Measurements from ENCODE around the gene CCR9.

CCR9 gene

DNA sequence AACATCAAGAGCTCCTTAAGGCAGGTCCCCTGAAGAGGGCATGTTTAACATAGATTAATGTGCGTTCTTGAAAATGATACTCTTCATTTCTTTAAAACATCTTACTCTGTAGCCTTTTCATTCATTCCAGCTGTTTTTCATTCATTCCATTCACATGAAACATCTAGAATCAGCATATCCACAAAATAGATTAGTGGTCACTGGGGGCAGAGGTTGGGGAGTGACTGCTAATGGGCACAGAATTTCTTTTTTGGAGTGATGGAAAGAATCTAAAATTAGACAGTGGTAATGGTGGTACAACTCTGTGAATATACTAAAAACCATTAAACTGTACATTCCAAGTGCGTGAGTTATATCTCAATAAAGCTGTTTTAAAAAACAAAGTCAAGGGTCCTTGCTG lies 41.5 kb downstream of the CCR9 start:
- TF ChIP-seq POU2F2 (IDR thresholded peaks at IDR 0.05; ENCODE audit: low read depth, low read length) (no peak), TAF1 (IDR thresholded peaks at IDR 0.05; ENCODE audit: low read depth, low read length) (no peak), POLR2A (IDR thresholded peaks at IDR 0.05; ENCODE audit: low read depth, low read length) (no peak), PAX5 (IDR thresholded peaks at IDR 0.05; ENCODE audit: insufficient read depth, low read length, severe bottlenecking) (no peak), POLR2AphosphoS5 (IDR thresholded peaks at IDR 0.05; ENCODE audit: low read depth, low read length) (no peak), SPI1 (IDR thresholded peaks at IDR 0.05; ENCODE audit: low read depth, low read length) (no peak)
- no peak for DNase-seq (ENCODE audit: insufficient read length, low spot score)
- FAIRE-seq: no peak

DNA sequence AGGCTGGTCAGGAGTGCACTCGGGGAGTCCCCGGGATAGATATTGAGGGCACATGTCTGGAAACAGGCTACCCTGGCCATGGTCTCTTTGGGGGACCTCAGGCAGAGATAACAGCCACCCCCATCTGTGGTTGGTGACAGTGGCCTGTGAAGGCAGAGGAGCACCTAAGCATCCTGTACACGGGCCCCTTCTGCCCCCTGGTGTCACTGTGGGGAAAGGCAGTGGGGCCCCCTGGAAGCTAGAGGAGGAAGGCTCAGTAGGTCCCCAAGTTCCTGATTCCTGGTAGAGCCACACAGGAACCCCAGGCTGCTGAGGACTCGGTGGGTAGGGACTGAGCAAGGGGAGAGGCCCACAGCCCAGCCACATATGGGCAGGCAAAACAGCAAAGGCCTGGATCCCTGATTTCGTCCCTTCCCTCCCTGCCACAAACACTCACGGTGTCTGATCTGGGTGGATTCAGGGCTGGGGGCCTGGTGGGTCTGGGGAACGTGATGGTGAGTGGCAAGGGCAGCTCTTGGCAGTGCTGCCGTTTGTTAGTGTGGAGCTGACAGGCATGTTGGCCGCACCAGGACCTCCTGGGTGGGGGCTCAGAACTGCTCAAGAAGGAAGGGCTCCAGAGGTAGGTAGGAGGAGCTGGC lies 42.8 kb downstream of the CCR9 start:
- no peak for TF ChIP-seq POLR2A (IDR thresholded peaks at IDR 0.05; ENCODE audit: low read depth, low read length)
- no peak for TF ChIP-seq PAX5 (IDR thresholded peaks at IDR 0.05; ENCODE audit: insufficient read depth, low read length, severe bottlenecking)
- FAIRE-seq: peak; percentile 50
- peak; percentile 77 for DNase-seq (ENCODE audit: insufficient read length, low spot score)

- TF ChIP-seq PAX5 (IDR thresholded peaks at IDR 0.05; ENCODE audit: insufficient read depth, low read length, severe bottlenecking): no peak
- TF ChIP-seq TAF1 (IDR thresholded peaks at IDR 0.05; ENCODE audit: low read depth, low read length): no peak
- no peak for TF ChIP-seq POLR2A (IDR thresholded peaks at IDR 0.05; ENCODE audit: low read depth, low read length)
- no peak for TF ChIP-seq POU2F2 (IDR thresholded peaks at IDR 0.05; ENCODE audit: low read depth, low read length)
- TF ChIP-seq SPI1 (IDR thresholded peaks at IDR 0.05; ENCODE audit: low read depth, low read length): no peak
- no peak for TF ChIP-seq POLR2AphosphoS5 (IDR thresholded peaks at IDR 0.05; ENCODE audit: low read depth, low read length)
- DNase-seq (ENCODE audit: insufficient read length, low spot score): no peak
- no peak for FAIRE-seq
These were observed 45.2 kb downstream of the CCR9 start for GRCh38 chr3:45931496-45931895.

DNA sequence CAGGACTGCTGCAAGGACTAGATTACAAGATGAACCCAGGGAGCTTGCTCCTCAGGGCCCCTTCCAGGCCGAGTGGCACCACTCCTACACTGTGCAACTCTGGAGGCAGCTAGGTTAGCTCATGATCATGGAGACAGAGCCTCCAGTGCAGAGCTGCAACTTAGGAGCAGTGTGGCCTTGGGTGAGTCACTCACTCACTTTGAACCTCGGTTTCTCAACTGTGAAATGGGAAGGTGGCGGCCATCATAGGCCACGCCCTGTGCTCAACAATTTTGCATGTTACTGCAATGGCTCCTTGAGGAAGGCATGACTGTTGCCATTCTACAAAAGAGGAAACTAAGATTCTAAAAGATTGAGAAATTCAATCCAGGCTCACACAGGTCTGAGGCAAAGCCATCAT lies 45.8 kb downstream of the CCR9 start:
- DNase-seq (ENCODE audit: insufficient read length, low spot score) (no peak), FAIRE-seq (no peak)
- TF ChIP-seq POLR2AphosphoS5 (IDR thresholded peaks at IDR 0.05; ENCODE audit: low read depth, low read length) (no peak), SPI1 (IDR thresholded peaks at IDR 0.05; ENCODE audit: low read depth, low read length) (no peak), TAF1 (IDR thresholded peaks at IDR 0.05; ENCODE audit: low read depth, low read length) (no peak), PAX5 (IDR thresholded peaks at IDR 0.05; ENCODE audit: insufficient read depth, low read length, severe bottlenecking) (no peak), POLR2A (IDR thresholded peaks at IDR 0.05; ENCODE audit: low read depth, low read length) (no peak)

DNA sequence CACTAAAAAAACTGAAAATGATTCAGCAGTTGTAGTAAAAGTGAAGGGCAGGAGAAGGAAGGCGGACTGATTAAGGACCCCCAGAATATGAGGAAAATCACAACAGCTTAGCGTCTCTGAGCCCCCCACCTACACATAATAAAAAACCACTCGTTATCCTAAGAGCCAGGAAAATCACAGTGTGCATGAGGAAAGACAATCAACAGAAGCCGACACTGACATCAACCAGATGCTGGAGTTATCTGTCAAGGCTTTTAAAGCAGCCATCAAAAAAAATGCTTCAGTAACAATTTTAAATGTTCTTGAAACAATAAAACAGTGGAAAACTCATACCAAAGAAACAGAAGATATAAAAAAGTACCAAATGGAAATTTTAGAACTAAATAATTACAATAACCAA lies 47.2 kb downstream of the CCR9 start:
- DNase-seq (ENCODE audit: insufficient read length, low spot score) (no peak), FAIRE-seq (no peak)
- no peak for TF ChIP-seq POLR2A (IDR thresholded peaks at IDR 0.05; ENCODE audit: low read depth, low read length)
- TF ChIP-seq TAF1 (IDR thresholded peaks at IDR 0.05; ENCODE audit: low read depth, low read length): no peak
- no peak for TF ChIP-seq PAX5 (IDR thresholded peaks at IDR 0.05; ENCODE audit: insufficient read depth, low read length, severe bottlenecking)
- no peak for TF ChIP-seq POLR2AphosphoS5 (IDR thresholded peaks at IDR 0.05; ENCODE audit: low read depth, low read length)
- TF ChIP-seq SPI1 (IDR thresholded peaks at IDR 0.05; ENCODE audit: low read depth, low read length): no peak
- no peak for TF ChIP-seq POU2F2 (IDR thresholded peaks at IDR 0.05; ENCODE audit: low read depth, low read length)

GRCh38 chr3:45936261-45936660 lies 49.9 kb downstream of the CCR9 start:
- TF ChIP-seq TAF1 (IDR thresholded peaks at IDR 0.05; ENCODE audit: low read depth, low read length) (no peak), POLR2AphosphoS5 (IDR thresholded peaks at IDR 0.05; ENCODE audit: low read depth, low read length) (no peak), POU2F2 (IDR thresholded peaks at IDR 0.05; ENCODE audit: low read depth, low read length) (no peak), SPI1 (IDR thresholded peaks at IDR 0.05; ENCODE audit: low read depth, low read length) (no peak), PAX5 (IDR thresholded peaks at IDR 0.05; ENCODE audit: insufficient read depth, low read length, severe bottlenecking) (no peak), POLR2A (IDR thresholded peaks at IDR 0.05; ENCODE audit: low read depth, low read length) (no peak)
- DNase-seq (ENCODE audit: insufficient read length, low spot score): no peak
- no peak for FAIRE-seq

- FAIRE-seq (no peak), DNase-seq (ENCODE audit: insufficient read length, low spot score) (no peak)
- TF ChIP-seq TAF1 (IDR thresholded peaks at IDR 0.05; ENCODE audit: low read depth, low read length) (no peak), SPI1 (IDR thresholded peaks at IDR 0.05; ENCODE audit: low read depth, low read length) (no peak), POLR2A (IDR thresholded peaks at IDR 0.05; ENCODE audit: low read depth, low read length) (no peak), POU2F2 (IDR thresholded peaks at IDR 0.05; ENCODE audit: low read depth, low read length) (no peak), PAX5 (IDR thresholded peaks at IDR 0.05; ENCODE audit: insufficient read depth, low read length, severe bottlenecking) (no peak), POLR2AphosphoS5 (IDR thresholded peaks at IDR 0.05; ENCODE audit: low read depth, low read length) (no peak)
These were observed 51.1 kb downstream of the CCR9 start for GRCh38 chr3:45937206-45938042.

- TF ChIP-seq SPI1 (IDR thresholded peaks at IDR 0.05; ENCODE audit: low read depth, low read length): no peak
- no peak for TF ChIP-seq TAF1 (IDR thresholded peaks at IDR 0.05; ENCODE audit: low read depth, low read length)
- no peak for TF ChIP-seq POU2F2 (IDR thresholded peaks at IDR 0.05; ENCODE audit: low read depth, low read length)
- TF ChIP-seq POLR2A (IDR thresholded peaks at IDR 0.05; ENCODE audit: low read depth, low read length): no peak
- no peak for TF ChIP-seq PAX5 (IDR thresholded peaks at IDR 0.05; ENCODE audit: insufficient read depth, low read length, severe bottlenecking)
- no peak for TF ChIP-seq POLR2AphosphoS5 (IDR thresholded peaks at IDR 0.05; ENCODE audit: low read depth, low read length)
- no peak for DNase-seq (ENCODE audit: insufficient read length, low spot score)
- no peak for FAIRE-seq
These were observed 51.7 kb downstream of the CCR9 start for GRCh38 chr3:45938043-45938435.

GRCh38 chr3:45938864-45939263 lies 52.5 kb downstream of the CCR9 start:
- DNase-seq (ENCODE audit: insufficient read length, low spot score) (peak; percentile 60), FAIRE-seq (peak; percentile 96)
- no peak for TF ChIP-seq POLR2AphosphoS5 (IDR thresholded peaks at IDR 0.05; ENCODE audit: low read depth, low read length)
- TF ChIP-seq PAX5 (IDR thresholded peaks at IDR 0.05; ENCODE audit: insufficient read depth, low read length, severe bottlenecking): no peak
- no peak for TF ChIP-seq TAF1 (IDR thresholded peaks at IDR 0.05; ENCODE audit: low read depth, low read length)
- TF ChIP-seq SPI1 (IDR thresholded peaks at IDR 0.05; ENCODE audit: low read depth, low read length): no peak
- no peak for TF ChIP-seq POU2F2 (IDR thresholded peaks at IDR 0.05; ENCODE audit: low read depth, low read length)
- TF ChIP-seq POLR2A (IDR thresholded peaks at IDR 0.05; ENCODE audit: low read depth, low read length): no peak
